A673 (cell line): ENCODE measurements around the gene DDA1. TPM values are rescaled to one million over a fixed set of nuclear protein-coding genes. Genes with fewer than 3 reads are reported as not detected.

Experiments used
- BruUV-seq: library from RNA; stranded (reverse); fragments of 400-500 nt; replicated peaks from 2 replicates; lab custom pipeline; 2021; lab: Mats Ljungman, UMichigan
- CTCF ChIA-PET: fragments of 300-600 bp; sonication (Branson Sonifier 250); formaldehyde crosslinking; loops from one replicate; lab custom pipeline; 2022; ENCODE audit warnings: antibody characterized with exemption; lab: Charles Lee
- POLR2A ChIA-PET: fragments of 300-600 bp; sonication (Branson Sonifier 250); formaldehyde crosslinking; loops from one replicate; lab custom pipeline; 2022; ENCODE audit warnings: antibody characterized with exemption; ENCODE audit not compliant: low non-redundant PET; lab: Charles Lee
- DNase-seq: peaks from one replicate; pipeline ENCODE4 v3.0.0-alpha.2; 2015; ENCODE audit warnings: low spot score
- H3K27ac ChIP-seq: fragments of 200-600 bp; sonication (generic); 2 replicates; pipeline ENCODE4 v1.5.1; 2016; ENCODE audit warnings: mixed run types, low read depth, mild to moderate bottlenecking, mixed read lengths, antibody characterized with exemption, low read length; ENCODE audit not compliant: poor library complexity, severe bottlenecking
- H3K27me3 ChIP-seq: fragments of 200-600 bp; sonication (generic); replicated peaks from 2 replicates; pipeline ENCODE4 v1.6.1; 2017; ENCODE audit warnings: mixed run types, low read depth, mild to moderate bottlenecking, mixed read lengths, antibody characterized with exemption, low read length; ENCODE audit not compliant: insufficient read depth, poor library complexity
- H3K36me3 ChIP-seq: fragments of 200-600 bp; sonication (generic); 2 replicates; pipeline ENCODE4 v1.6.1; 2016; ENCODE audit warnings: mixed run types, mild to moderate bottlenecking, mixed read lengths, antibody characterized with exemption, low read length; ENCODE audit not compliant: insufficient read depth, poor library complexity, severe bottlenecking
- H3K4me1 ChIP-seq: fragments of 200-600 bp; sonication (generic); 2 replicates; pipeline ENCODE4 v1.6.1; 2017; ENCODE audit warnings: mixed run types, mild to moderate bottlenecking, mixed read lengths, antibody characterized with exemption, low read length; ENCODE audit not compliant: insufficient read depth, poor library complexity, severe bottlenecking
- H3K4me3 ChIP-seq: fragments of 200-600 bp; sonication (generic); 2 replicates; pipeline ENCODE4 v1.5.1; 2016; ENCODE audit warnings: low read depth, mixed run types, mild to moderate bottlenecking, mixed read lengths, low read length; ENCODE audit not compliant: poor library complexity, severe bottlenecking
- H3K9me3 ChIP-seq: fragments of 200-600 bp; sonication (generic); 2 replicates; pipeline ENCODE4 v1.6.1; 2016; ENCODE audit warnings: mixed run types, low read depth, mild to moderate bottlenecking, mixed read lengths, antibody characterized with exemption, low read length; ENCODE audit not compliant: poor library complexity, severe bottlenecking
- EZH2 ChIP-seq: fragments of 200-600 bp; sonication (generic); IDR thresholded peaks from 2 replicates; pipeline ENCODE4 v1.6.1; 2017; ENCODE audit warnings: borderline replicate concordance, low read depth, mild to moderate bottlenecking, mixed read lengths, antibody characterized with exemption, low read length; ENCODE audit not compliant: poor library complexity, severe bottlenecking
- intact Hi-C: fragments of 100-400 bp; cut with micrococcal nuclease; formaldehyde crosslinking; loops from one replicate; pipeline ENCODE4 v1.10.0; 2022; ENCODE audit not compliant: unreplicated experiment
- total RNA-seq: library from RNA; stranded (reverse); gene quantifications from 2 replicates; pipeline ENCODE4 v1.2.3, GENCODE V29; 2021
- TF ChIP-seq, protein P1 (sequence below): fragments of 300-800, 200-600 bp; sonication (generic); conservative IDR thresholded peaks from 2 replicates; pipeline ENCODE4 v1.5.1; 2017; ENCODE audit warnings: low read depth, mild to moderate bottlenecking, antibody characterized with exemption, low read length, moderate library complexity, mixed read lengths

The DDA1 gene
- total RNA-seq, 1 experiment from 2014 or later, result 68.5 TPM

DNA sequence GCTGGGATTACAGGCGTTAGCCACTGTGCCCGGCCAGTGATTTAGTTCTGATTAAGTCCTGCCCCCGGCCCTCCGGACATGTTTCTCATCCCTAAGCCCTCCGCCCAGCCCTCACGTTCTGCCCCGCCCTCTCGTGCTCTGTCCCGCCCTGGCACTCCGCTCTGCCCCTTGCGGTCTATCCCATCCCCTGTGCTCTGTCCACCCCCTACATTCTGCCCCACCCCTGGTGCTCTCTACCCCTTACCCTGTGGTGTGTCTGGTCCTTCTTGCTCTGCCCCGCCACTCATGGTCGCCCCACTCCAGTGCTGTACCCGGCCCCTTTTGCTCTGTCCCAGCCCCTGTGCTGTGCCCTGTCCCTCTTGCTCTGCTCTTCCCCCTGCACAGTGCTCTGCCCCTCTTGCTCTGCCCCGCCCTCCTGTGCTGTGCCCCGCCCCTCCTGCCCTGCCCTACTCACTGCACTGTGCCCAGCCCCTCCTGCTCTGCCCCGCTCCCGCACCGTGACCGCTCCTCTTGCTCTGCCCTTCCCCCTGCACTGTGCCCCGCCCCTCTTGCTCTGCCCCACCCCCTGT is 31.0 kb downstream of the DDA1 start:
- Histone ChIP-seq H3K9me3 (no peaks in the 10 kb centered on the region), H3K4me1 (peaks cover 13% of the 10 kb centered on the region), H3K36me3 (peaks cover 11% of the 10 kb centered on the region), H3K27me3 (no peaks in the 10 kb centered on the region), H3K4me3 (no peak overlapping the region), H3K27ac (no peak overlapping the region)
- ChIA-PET POLR2A (no interaction called here), CTCF (no interaction called here)
- BruUV-seq, result no TSS peak
- intact Hi-C loops, result no loop called here
- TF ChIP-seq EZH2, result no peak
- TF ChIP-seq, protein P1, sequence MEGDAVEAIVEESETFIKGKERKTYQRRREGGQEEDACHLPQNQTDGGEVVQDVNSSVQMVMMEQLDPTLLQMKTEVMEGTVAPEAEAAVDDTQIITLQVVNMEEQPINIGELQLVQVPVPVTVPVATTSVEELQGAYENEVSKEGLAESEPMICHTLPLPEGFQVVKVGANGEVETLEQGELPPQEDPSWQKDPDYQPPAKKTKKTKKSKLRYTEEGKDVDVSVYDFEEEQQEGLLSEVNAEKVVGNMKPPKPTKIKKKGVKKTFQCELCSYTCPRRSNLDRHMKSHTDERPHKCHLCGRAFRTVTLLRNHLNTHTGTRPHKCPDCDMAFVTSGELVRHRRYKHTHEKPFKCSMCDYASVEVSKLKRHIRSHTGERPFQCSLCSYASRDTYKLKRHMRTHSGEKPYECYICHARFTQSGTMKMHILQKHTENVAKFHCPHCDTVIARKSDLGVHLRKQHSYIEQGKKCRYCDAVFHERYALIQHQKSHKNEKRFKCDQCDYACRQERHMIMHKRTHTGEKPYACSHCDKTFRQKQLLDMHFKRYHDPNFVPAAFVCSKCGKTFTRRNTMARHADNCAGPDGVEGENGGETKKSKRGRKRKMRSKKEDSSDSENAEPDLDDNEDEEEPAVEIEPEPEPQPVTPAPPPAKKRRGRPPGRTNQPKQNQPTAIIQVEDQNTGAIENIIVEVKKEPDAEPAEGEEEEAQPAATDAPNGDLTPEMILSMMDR, result no peak
- peak; percentile 43 for DNase-seq

DNA sequence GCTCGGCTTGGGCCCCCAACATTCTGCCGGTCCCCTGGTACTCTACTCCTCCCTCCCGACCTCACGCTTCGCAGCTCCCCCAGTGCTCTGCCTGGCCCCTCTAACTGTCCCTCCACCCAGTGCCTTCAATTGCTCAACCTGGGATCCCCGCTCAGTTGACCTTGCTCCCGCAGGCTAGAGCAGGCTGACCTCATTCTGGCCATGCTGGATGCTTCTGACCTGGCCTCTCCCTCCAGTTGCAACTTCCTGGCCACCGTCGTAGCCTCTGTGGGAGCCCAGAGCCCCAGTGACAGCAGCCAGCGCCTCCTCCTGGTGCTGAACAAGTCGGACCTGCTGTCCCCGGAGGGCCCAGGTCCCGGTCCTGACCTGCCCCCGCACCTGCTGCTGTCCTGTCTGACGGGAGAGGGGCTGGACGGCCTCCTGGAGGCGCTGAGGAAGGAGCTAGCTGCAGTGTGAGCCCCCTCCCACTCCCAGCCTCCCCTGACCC is 31.6 kb downstream of the DDA1 start:
- TF ChIP-seq, protein P1, result no peak
- no peak for TF ChIP-seq EZH2
- Histone ChIP-seq H3K4me3 (no peak overlapping the region), H3K27ac (no peak overlapping the region), H3K4me1 (peaks cover 13% of the 10 kb centered on the region), H3K36me3 (peaks cover 11% of the 10 kb centered on the region), H3K9me3 (no peaks in the 10 kb centered on the region), H3K27me3 (no peaks in the 10 kb centered on the region)
- intact Hi-C loops, result no loop called here
- DNase-seq, result no peak
- ChIA-PET CTCF (no interaction called here), POLR2A (no interaction called here)
- BruUV-seq, result no TSS peak

DNA sequence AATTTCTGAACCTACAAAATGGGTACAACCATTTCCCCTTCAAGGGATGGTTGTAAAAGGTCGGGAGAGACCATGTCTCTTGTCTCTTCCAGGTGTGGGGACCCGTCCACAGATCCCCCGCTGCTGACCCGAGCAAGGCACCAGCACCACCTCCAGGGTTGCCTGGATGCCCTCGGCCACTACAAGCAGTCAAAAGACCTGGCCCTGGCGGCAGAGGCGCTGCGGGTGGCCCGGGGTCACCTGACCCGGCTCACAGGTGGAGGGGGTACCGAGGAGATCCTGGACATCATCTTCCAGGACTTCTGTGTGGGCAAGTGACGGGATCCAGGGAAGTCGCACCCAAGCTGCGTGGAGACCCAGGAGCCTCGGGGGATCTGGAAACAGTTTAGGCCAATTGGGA is 32.0 kb downstream of the DDA1 start:
- no peak overlapping the region for H3K4me3 ChIP-seq
- ChIA-PET POLR2A (no interaction called here), CTCF (no interaction called here)
- H3K9me3 ChIP-seq, result no peaks in the 10 kb centered on the region
- no TSS peak for BruUV-seq
- no peak overlapping the region for H3K27ac ChIP-seq
- intact Hi-C loops, result no loop called here
- no peaks in the 10 kb centered on the region for H3K27me3 ChIP-seq
- peaks cover 13% of the 10 kb centered on the region for H3K4me1 ChIP-seq
- H3K36me3 ChIP-seq, result peaks cover 11% of the 10 kb centered on the region
- no peak for DNase-seq
- TF ChIP-seq, protein P1, result no peak
- no peak for TF ChIP-seq EZH2
